ENCODE data around the gene EXOC1L.

The EXOC1L gene

DNA sequence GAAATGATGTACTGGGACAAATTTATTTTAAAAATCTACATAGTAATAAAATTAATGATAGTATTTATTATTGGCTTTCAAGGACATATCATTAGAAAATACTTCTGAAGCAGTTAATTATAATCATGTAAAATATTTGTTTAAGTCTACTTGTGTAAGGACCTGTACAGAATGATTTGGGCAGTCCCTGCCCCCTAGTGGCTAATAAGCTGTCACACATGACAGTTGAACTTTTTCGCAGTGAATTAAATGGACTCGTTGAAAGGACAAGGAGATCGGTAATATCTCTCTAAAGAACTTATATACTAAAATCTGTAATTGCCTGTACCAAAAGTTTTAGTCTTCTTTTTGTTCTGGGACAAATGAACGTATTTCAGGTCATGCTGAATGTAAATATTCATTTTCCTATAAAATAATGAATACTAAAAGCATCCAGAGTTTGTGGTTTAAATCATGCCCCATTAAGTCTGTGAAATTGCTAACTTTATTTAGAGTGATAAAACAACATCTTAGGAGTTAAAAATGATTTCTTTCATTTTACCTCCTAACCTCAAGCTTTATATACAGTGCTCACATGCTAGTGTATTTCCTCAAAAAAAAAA is 47.5 kb downstream of the EXOC1L start:
- H3K36me3 ChIP-seq (ENCODE audit: control insufficient read depth, insufficient read depth, low read length) = peaks cover 8% of the 10 kb centered on the region
- no peak overlapping the region for H3K27ac ChIP-seq (ENCODE audit: low read depth, low read length)
- H3K4me3 ChIP-seq (ENCODE audit: low read length) = no peak overlapping the region
- H3K4me1 ChIP-seq (ENCODE audit: control insufficient read depth, insufficient read depth, low read length) = no peaks in the 10 kb centered on the region
- H3K9ac ChIP-seq (ENCODE audit: low read length) = no peak overlapping the region
- H3K27me3 ChIP-seq (ENCODE audit: control insufficient read depth, insufficient read depth, low read length) = no peaks in the 10 kb centered on the region

DNA sequence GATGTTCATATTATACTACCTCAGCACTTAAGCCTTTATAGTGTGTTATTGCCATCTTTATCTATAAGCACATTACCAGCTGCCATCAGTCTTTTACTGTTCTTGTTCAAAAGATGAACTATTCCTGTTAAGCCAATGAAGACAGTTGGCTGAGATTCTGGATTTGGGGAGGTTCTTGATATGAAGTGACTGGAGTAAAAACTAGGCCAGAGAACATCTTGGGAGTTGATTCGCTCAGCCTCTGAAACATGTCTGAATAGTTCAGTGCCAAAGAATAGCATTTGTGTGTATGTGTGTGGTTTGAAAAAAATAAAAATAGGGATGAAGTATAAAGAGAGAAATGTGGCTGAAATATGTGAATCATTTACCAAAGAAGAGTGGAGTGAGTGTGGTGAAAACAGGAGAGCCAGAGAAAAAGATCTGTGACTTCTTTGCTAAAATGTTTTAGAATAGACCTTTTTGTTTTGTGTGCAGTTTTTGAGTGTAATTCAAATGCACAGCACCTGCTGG is 49.0 kb downstream of the EXOC1L start:
- H3K9ac ChIP-seq (ENCODE audit: low read length) = no peak overlapping the region
- H3K36me3 ChIP-seq (ENCODE audit: control insufficient read depth, insufficient read depth, low read length) = peaks cover 8% of the 10 kb centered on the region

DNA sequence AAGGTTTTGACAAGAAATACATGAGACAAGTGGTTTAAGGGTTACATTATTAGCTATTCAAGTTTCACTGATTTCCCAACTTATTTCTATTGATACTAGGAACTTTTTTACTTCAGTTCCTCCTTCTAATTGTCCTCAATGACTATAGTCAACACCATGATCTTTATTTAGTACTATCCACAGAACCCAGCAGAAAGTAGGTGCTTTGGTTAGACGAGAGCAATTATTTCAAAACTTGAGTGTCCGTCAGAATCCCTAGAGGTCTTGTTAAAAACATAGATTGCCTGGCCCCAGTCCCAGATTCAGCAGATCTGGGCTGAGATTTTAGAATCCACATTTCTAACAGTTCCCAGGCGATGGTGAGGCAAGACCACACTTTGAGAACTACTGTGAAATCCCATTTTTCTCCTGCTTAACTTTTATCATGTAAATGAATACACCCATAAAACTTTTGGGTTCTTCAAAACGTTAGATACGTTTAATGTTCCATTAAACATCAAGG is 51.8 kb downstream of the EXOC1L start:
- Histone ChIP-seq H3K27me3 (ENCODE audit: control insufficient read depth, insufficient read depth, low read length) (no peaks in the 10 kb centered on the region), H3K27ac (ENCODE audit: low read depth, low read length) (no peak overlapping the region), H3K4me1 (ENCODE audit: control insufficient read depth, insufficient read depth, low read length) (no peaks in the 10 kb centered on the region), H3K4me3 (ENCODE audit: low read length) (no peak overlapping the region), H3K36me3 (ENCODE audit: control insufficient read depth, insufficient read depth, low read length) (peaks cover 8% of the 10 kb centered on the region), H3K9ac (ENCODE audit: low read length) (no peak overlapping the region)

More for the DNA sequence above, 49.0 kb downstream of the EXOC1L start:
- Histone ChIP-seq H3K4me1 (ENCODE audit: control insufficient read depth, insufficient read depth, low read length) (no peaks in the 10 kb centered on the region), H3K4me3 (ENCODE audit: low read length) (no peak overlapping the region), H3K27ac (ENCODE audit: low read depth, low read length) (no peak overlapping the region), H3K27me3 (ENCODE audit: control insufficient read depth, insufficient read depth, low read length) (no peaks in the 10 kb centered on the region)

DNA sequence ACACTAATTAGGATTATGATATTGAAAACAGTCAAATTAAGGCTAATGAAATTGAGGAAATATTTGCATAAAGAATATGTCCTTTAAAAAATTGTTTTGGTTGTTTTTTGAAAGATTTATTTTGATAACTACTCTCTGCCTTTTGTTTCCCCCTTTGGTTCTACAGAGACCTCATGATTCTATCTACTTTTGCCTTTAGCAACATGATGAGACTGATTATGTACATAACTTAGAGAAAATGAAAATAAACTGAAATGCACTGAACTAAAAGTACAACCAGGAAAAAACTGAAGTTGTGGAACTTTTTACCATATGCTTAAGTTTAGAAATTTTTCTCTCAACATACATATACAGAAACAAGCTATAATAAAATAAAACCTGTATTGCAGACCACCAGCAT is 55.2 kb downstream of the EXOC1L start:
- Histone ChIP-seq H3K36me3 (ENCODE audit: control insufficient read depth, insufficient read depth, low read length) (peaks cover 23% of the 10 kb centered on the region), H3K4me3 (ENCODE audit: low read length) (no peak overlapping the region), H3K27ac (ENCODE audit: low read depth, low read length) (no peak overlapping the region), H3K4me1 (ENCODE audit: control insufficient read depth, insufficient read depth, low read length) (no peaks in the 10 kb centered on the region), H3K9ac (ENCODE audit: low read length) (no peak overlapping the region), H3K27me3 (ENCODE audit: control insufficient read depth, insufficient read depth, low read length) (no peaks in the 10 kb centered on the region)

DNA sequence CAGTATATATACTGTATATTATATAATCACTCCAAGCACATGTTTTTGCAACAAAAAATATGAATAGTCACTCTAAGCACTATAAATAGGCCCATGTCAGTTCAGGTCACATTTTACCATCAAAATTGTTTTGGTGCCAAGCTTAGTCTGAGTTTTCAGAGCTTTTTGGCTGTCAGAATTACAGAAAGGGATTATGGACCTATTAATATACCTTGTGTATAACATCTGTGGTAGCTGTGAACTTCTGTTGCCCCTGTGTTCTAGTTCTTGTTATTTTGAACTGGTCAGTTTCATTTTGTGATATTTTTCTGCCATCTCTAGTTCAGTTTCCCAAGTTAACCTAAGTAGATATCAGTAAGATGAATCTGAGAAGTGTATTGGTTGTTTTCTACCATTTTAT is 56.8 kb downstream of the EXOC1L start:
- no peak overlapping the region for H3K27ac ChIP-seq (ENCODE audit: low read depth, low read length)

DNA sequence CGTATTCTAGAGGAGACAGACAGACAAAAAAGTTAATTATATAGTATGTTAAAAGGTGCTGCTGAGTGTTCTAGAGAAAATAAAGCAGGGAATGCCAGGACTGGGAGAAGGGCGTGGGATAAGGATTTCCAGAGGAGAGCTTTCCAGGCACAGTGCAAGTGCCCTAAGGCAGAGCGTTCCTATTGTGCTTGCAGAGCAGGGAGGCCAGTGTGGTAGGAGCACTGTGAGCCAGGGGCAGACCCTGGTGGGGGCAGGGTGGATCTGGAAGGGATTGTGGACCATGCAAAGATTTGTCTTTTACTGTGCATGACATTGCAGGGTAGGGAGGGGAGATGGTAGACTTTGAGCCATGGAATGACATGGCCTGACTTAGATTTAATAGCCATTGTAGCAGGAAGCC is 59.6 kb downstream of the EXOC1L start:
- Histone ChIP-seq H3K36me3 (ENCODE audit: control insufficient read depth, insufficient read depth, low read length) (peaks cover 16% of the 10 kb centered on the region), H3K4me1 (ENCODE audit: control insufficient read depth, insufficient read depth, low read length) (no peaks in the 10 kb centered on the region), H3K9ac (ENCODE audit: low read length) (no peak overlapping the region), H3K27me3 (ENCODE audit: control insufficient read depth, insufficient read depth, low read length) (no peaks in the 10 kb centered on the region), H3K4me3 (ENCODE audit: low read length) (no peak overlapping the region), H3K27ac (ENCODE audit: low read depth, low read length) (no peak overlapping the region)

More for the DNA sequence above, 56.8 kb downstream of the EXOC1L start:
- no peak overlapping the region for H3K4me3 ChIP-seq (ENCODE audit: low read length)
- no peak overlapping the region for H3K9ac ChIP-seq (ENCODE audit: low read length)
- H3K36me3 ChIP-seq (ENCODE audit: control insufficient read depth, insufficient read depth, low read length) = peaks cover 18% of the 10 kb centered on the region
- H3K27me3 ChIP-seq (ENCODE audit: control insufficient read depth, insufficient read depth, low read length) = no peaks in the 10 kb centered on the region
- H3K4me1 ChIP-seq (ENCODE audit: control insufficient read depth, insufficient read depth, low read length) = no peaks in the 10 kb centered on the region

DNA sequence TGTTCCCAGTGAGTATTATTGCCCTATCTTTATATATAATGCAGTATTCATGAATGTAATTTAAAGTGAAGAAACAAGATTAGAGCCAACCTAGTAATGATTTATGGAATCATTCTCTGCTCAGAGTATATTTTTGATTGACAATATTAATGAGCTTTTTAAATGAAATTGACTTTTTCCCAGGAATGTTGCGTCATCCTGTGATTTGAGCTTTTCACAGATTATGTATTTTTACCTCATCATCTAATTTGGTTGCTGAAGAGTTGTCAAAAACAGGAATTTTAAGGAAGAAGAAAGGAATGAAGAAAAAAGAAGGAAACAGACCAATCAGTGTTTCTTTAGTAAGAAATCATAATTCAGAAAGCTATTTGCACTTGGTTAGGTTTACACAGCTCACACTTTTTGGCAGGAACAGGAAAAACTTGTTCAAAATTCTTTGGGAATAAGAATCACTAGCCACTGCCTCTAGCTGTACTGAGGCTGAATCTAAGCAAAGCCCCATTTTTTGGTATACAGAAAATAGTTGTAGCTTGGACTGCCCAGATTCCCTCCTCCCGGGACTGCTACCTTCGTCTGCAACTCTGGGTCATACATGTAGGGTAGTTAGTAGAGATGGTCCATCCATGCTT is 61.2 kb downstream of the EXOC1L start:
- Histone ChIP-seq H3K4me3 (ENCODE audit: low read length) (no peak overlapping the region), H3K27ac (ENCODE audit: low read depth, low read length) (no peak overlapping the region), H3K9ac (ENCODE audit: low read length) (no peak overlapping the region), H3K36me3 (ENCODE audit: control insufficient read depth, insufficient read depth, low read length) (peaks cover 19% of the 10 kb centered on the region), H3K4me1 (ENCODE audit: control insufficient read depth, insufficient read depth, low read length) (no peaks in the 10 kb centered on the region), H3K27me3 (ENCODE audit: control insufficient read depth, insufficient read depth, low read length) (no peaks in the 10 kb centered on the region)

DNA sequence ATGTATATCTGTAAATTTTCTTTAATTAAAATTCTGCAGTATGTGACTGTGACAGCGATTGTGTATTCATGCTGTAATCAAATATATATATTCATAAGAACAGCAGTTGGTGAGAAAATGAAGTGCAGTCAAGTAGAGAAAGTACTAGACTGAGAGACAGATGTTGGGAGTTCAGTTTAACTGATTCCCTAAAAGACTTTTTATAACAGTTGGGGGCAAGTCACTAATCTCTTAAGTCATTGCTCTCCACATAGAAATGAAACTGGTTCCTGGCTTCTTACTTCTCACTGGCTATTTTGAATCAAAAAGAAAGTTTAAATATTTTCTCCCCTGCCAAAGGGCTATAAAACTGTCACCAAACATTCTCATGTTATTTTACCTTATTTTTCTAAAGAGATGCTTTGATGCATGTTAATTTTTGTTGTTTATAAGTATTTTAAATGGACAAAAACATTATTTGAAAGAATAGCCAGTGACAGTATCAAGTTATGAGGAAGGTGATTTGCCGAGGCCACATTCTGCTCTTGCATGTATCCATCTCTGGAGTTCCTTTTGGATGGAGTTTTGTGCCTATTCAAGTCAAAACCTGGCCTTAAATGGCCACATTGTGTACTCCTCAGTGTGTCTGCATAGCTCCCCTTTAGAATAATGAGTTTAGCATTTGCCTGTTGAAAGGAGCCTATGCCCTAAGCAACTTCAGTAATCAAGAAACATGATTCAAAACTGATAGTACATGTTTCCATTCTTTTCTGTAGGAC is 64.7 kb downstream of the EXOC1L start:
- Histone ChIP-seq H3K9ac (ENCODE audit: low read length) (no peak overlapping the region), H3K27me3 (ENCODE audit: control insufficient read depth, insufficient read depth, low read length) (no peaks in the 10 kb centered on the region), H3K4me3 (ENCODE audit: low read length) (no peak overlapping the region), H3K27ac (ENCODE audit: low read depth, low read length) (no peak overlapping the region), H3K36me3 (ENCODE audit: control insufficient read depth, insufficient read depth, low read length) (peaks cover 8% of the 10 kb centered on the region), H3K4me1 (ENCODE audit: control insufficient read depth, insufficient read depth, low read length) (no peaks in the 10 kb centered on the region)

DNA sequence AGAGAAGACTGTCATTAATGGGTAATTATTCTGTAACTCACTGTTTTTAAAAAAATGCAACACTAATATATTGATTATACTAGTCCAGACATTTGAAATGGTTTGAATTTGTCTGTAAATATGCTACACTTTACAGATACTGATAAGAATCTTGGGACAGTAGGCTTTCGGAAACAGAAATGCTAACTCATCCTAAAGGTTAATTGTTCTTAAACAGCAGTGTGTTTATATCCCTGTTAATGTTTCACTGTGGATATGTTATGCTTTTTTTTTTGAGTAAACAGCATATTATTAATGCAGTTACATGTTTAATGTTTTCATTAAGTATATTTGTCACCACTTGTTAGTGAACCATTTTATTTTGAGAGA is 65.2 kb downstream of the EXOC1L start:
- no peak overlapping the region for H3K9ac ChIP-seq (ENCODE audit: low read length)
- H3K27me3 ChIP-seq (ENCODE audit: control insufficient read depth, insufficient read depth, low read length) = no peaks in the 10 kb centered on the region
- H3K4me3 ChIP-seq (ENCODE audit: low read length) = no peak overlapping the region
- peaks cover 6% of the 10 kb centered on the region for H3K36me3 ChIP-seq (ENCODE audit: control insufficient read depth, insufficient read depth, low read length)
- no peaks in the 10 kb centered on the region for H3K4me1 ChIP-seq (ENCODE audit: control insufficient read depth, insufficient read depth, low read length)
- no peak overlapping the region for H3K27ac ChIP-seq (ENCODE audit: low read depth, low read length)

Measured in rectal smooth muscle tissue (tissue), 1 donor.